Osteocyte (in vitro differentiated cells): ENCODE results near the gene SHROOM3. TPM values are rescaled to one million over a fixed set of nuclear protein-coding genes. Genes with fewer than 3 reads are reported as not detected.

Source experiments
- DNase-seq: peaks from one replicate; pipeline ENCODE4 v3.0.0; 2021; ENCODE audit warnings: mixed read lengths; ENCODE audit not compliant: unreplicated experiment; ENCODE audit errors: extremely low spot score
- H3K27ac Mint-ChIP-seq: one replicate; pipeline ENCODE4 v1.8.0; 2021; ENCODE audit warnings: mild to moderate bottlenecking, mixed read lengths; ENCODE audit not compliant: unreplicated experiment
- H3K27me3 Mint-ChIP-seq: one replicate; pipeline ENCODE4 v1.8.0; 2021; ENCODE audit warnings: mixed read lengths; ENCODE audit not compliant: unreplicated experiment
- H3K36me3 Mint-ChIP-seq: one replicate; pipeline ENCODE4 v1.8.0; 2021; ENCODE audit warnings: mixed read lengths; ENCODE audit not compliant: unreplicated experiment
- H3K4me1 Mint-ChIP-seq: one replicate; pipeline ENCODE4 v1.8.0; 2021; ENCODE audit warnings: mixed read lengths; ENCODE audit not compliant: unreplicated experiment
- H3K4me3 Mint-ChIP-seq: one replicate; pipeline ENCODE4 v1.8.0; 2021; ENCODE audit warnings: mild to moderate bottlenecking, moderate library complexity, mixed read lengths; ENCODE audit not compliant: unreplicated experiment
- H3K9me3 Mint-ChIP-seq: one replicate; pipeline ENCODE4 v1.8.0; 2021; ENCODE audit warnings: mixed read lengths; ENCODE audit not compliant: unreplicated experiment
- total RNA-seq: library from RNA; stranded (reverse); gene quantifications from 2 replicates; pipeline ENCODE4 v1.2.1, GENCODE V29; 2021
- TF ChIP-seq, protein P1 (sequence below): fragments of 200-600 bp; sonication (generic); IDR thresholded peaks from 2 replicates; pipeline ENCODE4 v1.5.0; 2021; ENCODE audit warnings: antibody characterized with exemption, mild to moderate bottlenecking, moderate library complexity

The SHROOM3 gene
- total RNA-seq, 1 donor from 2014 or later, result 4.8 TPM

GRCh38 chr4:76714226-76714625, 279.2 kb downstream of the SHROOM3 start:
- H3K36me3 Mint-ChIP-seq, result peaks cover 1% of the 10 kb centered on the region
- no peak overlapping the region for H3K27ac Mint-ChIP-seq
- H3K4me3 Mint-ChIP-seq, result no peak overlapping the region
- TF ChIP-seq, protein P1, sequence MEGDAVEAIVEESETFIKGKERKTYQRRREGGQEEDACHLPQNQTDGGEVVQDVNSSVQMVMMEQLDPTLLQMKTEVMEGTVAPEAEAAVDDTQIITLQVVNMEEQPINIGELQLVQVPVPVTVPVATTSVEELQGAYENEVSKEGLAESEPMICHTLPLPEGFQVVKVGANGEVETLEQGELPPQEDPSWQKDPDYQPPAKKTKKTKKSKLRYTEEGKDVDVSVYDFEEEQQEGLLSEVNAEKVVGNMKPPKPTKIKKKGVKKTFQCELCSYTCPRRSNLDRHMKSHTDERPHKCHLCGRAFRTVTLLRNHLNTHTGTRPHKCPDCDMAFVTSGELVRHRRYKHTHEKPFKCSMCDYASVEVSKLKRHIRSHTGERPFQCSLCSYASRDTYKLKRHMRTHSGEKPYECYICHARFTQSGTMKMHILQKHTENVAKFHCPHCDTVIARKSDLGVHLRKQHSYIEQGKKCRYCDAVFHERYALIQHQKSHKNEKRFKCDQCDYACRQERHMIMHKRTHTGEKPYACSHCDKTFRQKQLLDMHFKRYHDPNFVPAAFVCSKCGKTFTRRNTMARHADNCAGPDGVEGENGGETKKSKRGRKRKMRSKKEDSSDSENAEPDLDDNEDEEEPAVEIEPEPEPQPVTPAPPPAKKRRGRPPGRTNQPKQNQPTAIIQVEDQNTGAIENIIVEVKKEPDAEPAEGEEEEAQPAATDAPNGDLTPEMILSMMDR, result no peak
- peaks cover 8% of the 10 kb centered on the region for H3K4me1 Mint-ChIP-seq
- no peak for DNase-seq
- no peaks in the 10 kb centered on the region for H3K9me3 Mint-ChIP-seq
- H3K27me3 Mint-ChIP-seq, result no peaks in the 10 kb centered on the region

GRCh38 chr4:76716020-76716419, 281.0 kb downstream of the SHROOM3 start:
- Mint-ChIP-seq H3K27ac (no peak overlapping the region), H3K36me3 (peaks cover 1% of the 10 kb centered on the region), H3K4me3 (no peak overlapping the region), H3K27me3 (no peaks in the 10 kb centered on the region), H3K9me3 (no peaks in the 10 kb centered on the region), H3K4me1 (no peaks in the 10 kb centered on the region)
- TF ChIP-seq, protein P1, result no peak
- no peak for DNase-seq

DNA sequence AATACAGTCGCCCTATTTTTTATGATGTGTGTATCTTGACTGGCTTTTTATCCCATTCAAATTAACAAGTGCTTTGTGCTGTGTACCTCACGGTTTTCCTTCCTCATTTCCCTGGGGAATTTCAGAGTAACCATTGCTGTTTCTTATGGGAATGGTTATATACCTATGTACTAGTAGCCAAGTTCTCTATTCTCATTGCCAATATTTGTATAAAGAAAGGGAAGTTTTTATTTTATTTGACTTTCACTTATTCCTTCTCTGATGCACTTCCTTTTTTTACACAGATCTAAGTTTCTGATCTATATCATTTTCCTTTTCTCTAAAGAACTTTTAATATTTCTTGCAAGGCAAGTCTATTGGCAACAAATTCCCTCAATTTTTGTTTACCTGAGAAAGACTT, 281.6 kb downstream of the SHROOM3 start:
- Mint-ChIP-seq H3K4me1 (no peaks in the 10 kb centered on the region), H3K27ac (no peak overlapping the region), H3K36me3 (no peaks in the 10 kb centered on the region), H3K4me3 (no peak overlapping the region), H3K9me3 (no peaks in the 10 kb centered on the region), H3K27me3 (no peaks in the 10 kb centered on the region)
- TF ChIP-seq, protein P1, result no peak
- no peak for DNase-seq

GRCh38 chr4:76717431-76717830, 282.4 kb downstream of the SHROOM3 start:
- Mint-ChIP-seq H3K27ac (no peak overlapping the region), H3K9me3 (no peaks in the 10 kb centered on the region), H3K4me1 (no peaks in the 10 kb centered on the region), H3K4me3 (no peak overlapping the region), H3K36me3 (no peaks in the 10 kb centered on the region), H3K27me3 (no peaks in the 10 kb centered on the region)
- TF ChIP-seq, protein P1, result no peak
- DNase-seq, result no peak

GRCh38 chr4:76718021-76718420, 283.0 kb downstream of the SHROOM3 start:
- TF ChIP-seq, protein P1, result no peak
- no peak overlapping the region for H3K4me3 Mint-ChIP-seq
- H3K4me1 Mint-ChIP-seq, result no peaks in the 10 kb centered on the region
- H3K27me3 Mint-ChIP-seq, result no peaks in the 10 kb centered on the region
- H3K27ac Mint-ChIP-seq, result no peak overlapping the region
- H3K36me3 Mint-ChIP-seq, result no peaks in the 10 kb centered on the region
- H3K9me3 Mint-ChIP-seq, result no peaks in the 10 kb centered on the region
- no peak for DNase-seq
